Kidney (tissue), 14 donors: ENCODE measurements around the gene RGN. TPM values are rescaled to one million over a fixed set of nuclear protein-coding genes. Genes with fewer than 3 reads are reported as not detected.

Experiments
- DNase-seq, 5 donors: peaks; one replicate each; pipeline ENCODE4 v3.0.0-alpha.2; 2013 to 2020
- FAIRE-seq: peaks from 2 replicates; lab custom pipeline; 2012; peaks lifted over from hg19 to GRCh38; lab: Jason Lieb, UNC
- H3K27ac ChIP-seq, 2 donors: one replicate each; pipeline ENCODE4 v1.7.0; 2013; ENCODE audit warnings: low read depth in 2 of 2, low read length in 2 of 2, inconsistent platforms in 1 of 2
- H3K27me3 ChIP-seq: one replicate; pipeline ENCODE4 v1.7.1; 2013; ENCODE audit warnings: low read length, inconsistent platforms; ENCODE audit not compliant: control insufficient read depth, insufficient read depth
- H3K36me3 ChIP-seq, 3 donors: one replicate each; pipeline versions ENCODE4 v1.7.0 to v1.7.1; 2013; ENCODE audit warnings: low read length in 3 of 3, control low read depth in 1 of 3, inconsistent platforms in 1 of 3; ENCODE audit not compliant: insufficient read depth in 3 of 3, control insufficient read depth in 2 of 3
- H3K4me1 ChIP-seq, 3 donors: one replicate each; pipeline versions ENCODE4 v1.7.0 to v1.7.1; 2013; ENCODE audit warnings: low read length in 3 of 3, inconsistent platforms in 1 of 3, low read depth in 1 of 3; ENCODE audit not compliant: control insufficient read depth in 2 of 3, insufficient read depth in 2 of 3
- H3K4me3 ChIP-seq, 3 donors: one replicate each; pipeline versions ENCODE4 v1.7.0 to v1.8.1; 2013; ENCODE audit warnings: low read length in 3 of 3, control low read depth in 1 of 3, inconsistent platforms in 1 of 3
- H3K9ac ChIP-seq, 3 donors: one replicate each; pipeline versions ENCODE4 v1.7.0 to v1.7.1; 2013; ENCODE audit warnings: low read length in 3 of 3, control low read depth in 1 of 3, inconsistent platforms in 1 of 3
- H3K9me3 ChIP-seq, 3 donors: one replicate each; pipeline versions ENCODE4 v1.7.0 to v1.7.1; 2013; ENCODE audit warnings: low read length in 3 of 3, control low read depth in 1 of 3, inconsistent platforms in 1 of 3; ENCODE audit not compliant: control insufficient read depth in 2 of 3, insufficient read depth in 1 of 3
- intact Hi-C: fragments of 100-400 bp; cut with DNase I; formaldehyde crosslinking; loops from one replicate; pipeline ENCODE4 v1.11.1; 2022
- polyA plus RNA-seq: library from polyadenylated mRNA; stranded (reverse); fragments of 350-450 nt; fragmentation: Illumina TruSeq; extraction: RNeasy Lipid Tissue Mini Kit (QIAGEN cat#74804); gene quantifications from one replicate; pipeline ENCODE4 v1.2.3, GENCODE V29; 2014; ENCODE audit warnings: low read depth, low replicate concordance; ENCODE audit not compliant: insufficient read depth
- total RNA-seq: library from RNA; stranded (reverse); fragmentation: NEBNext Ultra II Directional; extraction: Animal tissue kit (Norgen Biotek cat#: 25700); gene quantifications from one replicate; pipeline ENCODE4 v1.2.1, GENCODE V29; 2021
- TF ChIP-seq, protein P1 (sequence below): IDR thresholded peaks from 3 replicates; pipeline ENCODE4 v1.5.1; 2012; ENCODE audit warnings: mild to moderate bottlenecking, moderate library complexity, borderline replicate concordance; ENCODE audit not compliant: insufficient read depth; ENCODE audit errors: extremely low read depth
- donor health status: control.
- donor health status: control.
- donor health status: control.
- donor health status: control.
- donor health status: control.
- donor health status: DM: yes; HTN: yes; CAD: no.
- donor health status: Normal renal cell carcinoma (clear cell type).

Gene RGN
- total and polyA plus RNA-seq, 2 donors from 2014 or later = 11.9 to 89.1 TPM

DNA sequence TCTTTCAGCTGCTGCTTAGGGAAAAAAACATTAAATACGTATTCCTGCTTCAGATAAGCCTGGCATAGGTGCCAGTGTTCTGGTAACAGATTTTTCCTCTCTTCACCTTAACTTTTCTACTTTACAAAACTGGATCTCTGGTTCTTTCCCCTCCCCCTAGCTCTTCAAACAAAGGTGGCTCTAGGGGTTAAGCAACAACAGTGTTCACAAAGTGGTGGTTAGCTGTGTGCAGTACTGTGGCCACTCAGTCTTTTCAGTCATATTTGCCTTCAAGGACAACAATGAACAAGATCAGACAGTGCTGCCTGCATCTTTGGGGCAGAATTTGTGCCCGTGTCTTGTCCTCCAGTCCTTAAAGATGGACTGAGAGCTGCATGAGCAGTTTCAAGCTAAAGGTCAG lies 15.1 kb upstream of the RGN start:
- no peaks in the 10 kb centered on the region for H3K4me1 ChIP-seq
- FAIRE-seq = no peak
- peaks cover 3% of the 10 kb centered on the region for H3K27me3 ChIP-seq
- no peak overlapping the region for H3K9ac ChIP-seq
- peaks cover 0 to 2% (median 0%) of the 10 kb centered on the region in 3 donors for H3K36me3 ChIP-seq
- H3K4me3 ChIP-seq = no peak overlapping the region
- no peaks in the 10 kb centered on the region for H3K9me3 ChIP-seq
- DNase-seq = no peak
- intact Hi-C loops = no loop called here
- H3K27ac ChIP-seq = no peak overlapping the region
- TF ChIP-seq, protein P1, sequence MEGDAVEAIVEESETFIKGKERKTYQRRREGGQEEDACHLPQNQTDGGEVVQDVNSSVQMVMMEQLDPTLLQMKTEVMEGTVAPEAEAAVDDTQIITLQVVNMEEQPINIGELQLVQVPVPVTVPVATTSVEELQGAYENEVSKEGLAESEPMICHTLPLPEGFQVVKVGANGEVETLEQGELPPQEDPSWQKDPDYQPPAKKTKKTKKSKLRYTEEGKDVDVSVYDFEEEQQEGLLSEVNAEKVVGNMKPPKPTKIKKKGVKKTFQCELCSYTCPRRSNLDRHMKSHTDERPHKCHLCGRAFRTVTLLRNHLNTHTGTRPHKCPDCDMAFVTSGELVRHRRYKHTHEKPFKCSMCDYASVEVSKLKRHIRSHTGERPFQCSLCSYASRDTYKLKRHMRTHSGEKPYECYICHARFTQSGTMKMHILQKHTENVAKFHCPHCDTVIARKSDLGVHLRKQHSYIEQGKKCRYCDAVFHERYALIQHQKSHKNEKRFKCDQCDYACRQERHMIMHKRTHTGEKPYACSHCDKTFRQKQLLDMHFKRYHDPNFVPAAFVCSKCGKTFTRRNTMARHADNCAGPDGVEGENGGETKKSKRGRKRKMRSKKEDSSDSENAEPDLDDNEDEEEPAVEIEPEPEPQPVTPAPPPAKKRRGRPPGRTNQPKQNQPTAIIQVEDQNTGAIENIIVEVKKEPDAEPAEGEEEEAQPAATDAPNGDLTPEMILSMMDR = no peak

DNA sequence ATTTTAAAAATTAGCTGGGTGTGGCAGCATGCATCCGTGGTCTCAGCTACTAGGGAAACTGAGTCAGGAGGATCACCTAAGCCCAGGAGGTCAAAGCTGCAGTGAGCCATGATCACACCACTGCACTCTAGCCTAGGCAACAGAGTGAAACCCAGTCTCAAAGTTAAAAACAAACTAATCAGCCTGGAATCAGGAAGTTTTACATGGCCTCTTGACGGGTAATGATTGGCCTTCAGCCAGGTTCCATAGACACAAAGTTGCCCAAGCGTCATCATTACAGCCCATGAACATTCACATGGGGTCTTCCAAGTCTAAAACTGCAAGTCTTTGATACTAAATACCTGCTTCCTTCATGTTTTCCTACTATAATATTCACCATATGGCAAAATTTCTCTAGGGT lies 10.0 kb upstream of the RGN start:
- DNase-seq (no peak), FAIRE-seq (no peak)
- Histone ChIP-seq H3K36me3 (no peaks in the 10 kb centered on the region), H3K9ac (no peak overlapping the region), H3K4me1 (no peaks in the 10 kb centered on the region), H3K27ac (no peak overlapping the region), H3K9me3 (no peaks in the 10 kb centered on the region), H3K4me3 (no peak overlapping the region), H3K27me3 (no peaks in the 10 kb centered on the region)
- intact Hi-C loops = no loop called here
- TF ChIP-seq, protein P1 = no peak

DNA sequence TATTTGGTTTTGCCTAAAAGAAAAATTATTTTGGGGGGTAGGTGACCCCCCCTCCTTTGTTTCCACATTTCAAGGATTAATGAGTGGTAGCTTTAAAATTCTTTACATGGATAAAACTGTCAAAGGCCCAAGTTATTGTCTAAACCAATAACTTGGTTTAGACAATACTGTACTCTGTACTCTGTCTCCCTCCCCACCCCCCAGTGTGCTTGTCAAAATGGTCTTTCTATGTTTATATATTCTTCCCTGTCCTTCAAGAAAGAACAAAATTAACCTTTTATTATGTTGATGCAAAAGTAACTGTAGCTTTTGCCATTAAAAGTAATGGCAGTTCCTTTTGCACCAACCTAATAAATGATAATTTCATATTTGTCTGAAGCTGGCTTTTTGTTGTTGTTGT lies 9.5 kb upstream of the RGN start:
- Histone ChIP-seq H3K36me3 (no peaks in the 10 kb centered on the region), H3K27me3 (no peaks in the 10 kb centered on the region), H3K27ac (no peak overlapping the region), H3K9me3 (no peaks in the 10 kb centered on the region), H3K9ac (no peak overlapping the region), H3K4me3 (no peak overlapping the region), H3K4me1 (no peaks in the 10 kb centered on the region)
- TF ChIP-seq, protein P1 = no peak
- intact Hi-C loops = no loop called here
- FAIRE-seq (no peak), DNase-seq (no peak)

DNA sequence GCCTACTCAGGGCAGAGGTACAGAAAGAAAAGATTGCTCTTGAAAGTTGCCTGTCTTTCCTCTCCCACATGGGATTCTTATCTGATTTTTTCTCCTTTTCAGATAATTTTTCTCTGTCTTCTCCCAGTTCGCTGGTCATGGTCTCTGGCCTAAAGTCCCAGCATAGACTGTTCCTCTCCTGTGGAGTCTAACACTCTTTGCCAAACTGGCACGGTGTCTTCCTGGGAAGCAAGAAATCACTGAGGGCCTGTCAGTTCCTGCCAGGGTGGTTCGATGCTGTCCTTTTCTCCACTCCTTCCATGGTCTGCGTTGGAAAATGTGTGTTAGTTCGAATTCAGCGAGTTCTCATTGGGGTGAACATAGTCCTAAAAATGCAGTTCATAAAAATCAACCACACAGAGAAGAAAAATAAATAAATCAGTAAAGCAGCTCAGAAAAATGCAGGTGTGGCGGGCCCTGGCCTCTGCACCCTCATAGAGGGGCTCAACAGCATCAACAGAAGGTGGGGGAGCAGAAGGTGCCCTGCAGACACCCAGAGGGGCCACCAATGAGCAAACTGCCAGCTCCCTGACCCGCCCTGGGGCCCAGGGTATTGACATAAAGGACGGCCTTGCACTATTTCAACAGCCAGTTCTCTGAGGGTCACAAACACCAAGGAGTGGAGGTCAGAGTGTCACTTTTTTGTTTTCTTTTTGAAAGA lies 2.1 kb downstream of the RGN start:
- Histone ChIP-seq H3K9ac (peak overlapping the region in 1 of 3 donors; percentile 26), H3K27me3 (no peaks in the 10 kb centered on the region), H3K36me3 (no peaks in the 10 kb centered on the region), H3K27ac (no peak overlapping the region), H3K4me1 (no peaks in the 10 kb centered on the region), H3K9me3 (no peaks in the 10 kb centered on the region), H3K4me3 (peak overlapping the region in 2 of 3 donors; percentile 26 to 42)
- intact Hi-C loops = no loop called here
- DNase-seq = no peak
- no peak for FAIRE-seq
- TF ChIP-seq, protein P1 = no peak
